Measurements from ENCODE around the gene ABLIM2. TPM values are rescaled to one million over a fixed set of nuclear protein-coding genes. Genes with fewer than 3 reads are reported as not detected.

ABLIM2 gene
- total and polyA plus RNA-seq, 2 of the 4 experiments (the other 2 are of a cell fraction), result under 0.01 to 0.10 TPM

DNA sequence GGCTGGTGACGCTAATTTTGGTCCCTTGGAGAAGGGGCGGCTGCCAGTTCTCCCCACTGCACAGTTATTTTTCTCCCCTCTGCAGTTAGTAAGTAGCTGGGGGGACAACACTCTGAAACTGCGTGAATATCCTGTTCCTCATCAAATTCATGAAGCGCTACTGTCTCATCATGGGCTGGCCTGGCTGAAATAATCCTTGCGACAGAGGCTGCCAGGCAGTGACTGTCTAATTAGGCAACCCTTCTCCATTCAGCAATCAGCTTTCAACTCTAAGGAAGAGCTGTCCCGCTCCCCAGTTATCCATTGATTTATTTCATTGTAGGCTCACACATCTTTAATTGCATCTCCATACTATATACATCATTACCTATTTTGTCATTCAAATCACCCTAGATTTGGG is 48.7 kb upstream of the ABLIM2 start:
- no peak overlapping the region for H3K4ac ChIP-seq (ENCODE audit: low read depth, low read length)
- H2BK120ac ChIP-seq (ENCODE audit: low read depth, low read length), result no peak overlapping the region
- no peak overlapping the region for H2BK20ac ChIP-seq (ENCODE audit: low read depth, low read length)
- intact Hi-C loops (cut with micrococcal nuclease) (no loop called here), in situ Hi-C loops (cut with MboI; ENCODE audit: low sequenced_read_pairs) (loop anchor here (25.0 kb wide), 1 partner anchor 405 kb away; no protein-coding TSS in a partner anchor), dilution Hi-C loops (cut with HindIII; ENCODE audit: low sequenced_read_pairs, unreplicated experiment) (no loop called here)
- H2BK5ac ChIP-seq (ENCODE audit: low read depth, low read length, poor library complexity, severe bottlenecking), result no peak overlapping the region
- H3K9ac ChIP-seq (ENCODE audit: low read depth, low read length), result no peak overlapping the region
- H2AK9ac ChIP-seq (replicated peaks; ENCODE audit: low read depth, low read length, poor library complexity), result no peak overlapping the region
- H2AK5ac ChIP-seq (ENCODE audit: low read depth, low read length), result no peak overlapping the region
- H3K4me1 ChIP-seq (ENCODE audit: control insufficient read depth, insufficient read depth, low read length), result peaks cover 3% of the 10 kb centered on the region; the same call in 1 of the 2 replicates
- ATAC-seq (ENCODE audit: low read depth) (no peak), DNase-seq (no peak)
- H4K8ac ChIP-seq (ENCODE audit: low read depth in 2 of 2, low read length in 2 of 2), result no peak overlapping the region
- 88% methylated on average over 1 of the region's 6 CpGs; no CpG with 5 or more reads in 1 of the 2 experiments for WGBS, 2 experiments (ENCODE audit: extremely low coverage in 2 of 2, insufficient read length in 1 of 2)
- no TSS peak for BruUV-seq (replicated peaks)
- no peak overlapping the region for H3K4me2 ChIP-seq (ENCODE audit: low read depth, low read length)
- no peak for TF ChIP-seq NFE2L2 (IDR thresholded peaks at IDR 0.05; ENCODE audit: low read depth, low read length)
- H3K27me3 ChIP-seq (ENCODE audit: control insufficient read depth, insufficient read depth, low read length), result peaks cover 12% of the 10 kb centered on the region
- ChIA-PET POLR2A (ENCODE audit: unreplicated experiment) (no interaction called here), CTCF (interaction anchor here (0.6 kb wide), 1 partner anchor 11 kb away, joined by 4 read pairs; no protein-coding TSS in a partner anchor)
- no peaks in the 10 kb centered on the region for H3K9me1 ChIP-seq (ENCODE audit: insufficient read depth, low read length)
- H2AFZ ChIP-seq (replicated peaks; ENCODE audit: low read length, poor library complexity), result no peak overlapping the region
- H3K79me1 ChIP-seq (ENCODE audit: low read depth in 1 of 2, low read length in 2 of 2), result no peaks in the 10 kb centered on the region
- no peak overlapping the region for H3K14ac ChIP-seq (replicated peaks; ENCODE audit: low read depth, low read length)
- no peak overlapping the region for H2BK15ac ChIP-seq (ENCODE audit: low read depth, low read length)
- no peak overlapping the region for H3K23ac ChIP-seq (ENCODE audit: low read depth, low read length)
- H3K27ac ChIP-seq (ENCODE audit: insufficient read depth, low read length), result no peak overlapping the region
- no peak overlapping the region for H3K56ac ChIP-seq (ENCODE audit: extremely low read depth, insufficient read depth, low read length)
- H3K36me3 ChIP-seq (ENCODE audit: control insufficient read depth, insufficient read depth, low read length), result no peaks in the 10 kb centered on the region
- no peak overlapping the region for H4K5ac ChIP-seq (ENCODE audit: low read depth, low read length)
- H3K4me3 ChIP-seq (ENCODE audit: insufficient read depth, low read depth, low read length), result no peak overlapping the region
- H4K91ac ChIP-seq (ENCODE audit: insufficient read depth, low read depth, low read length), result no peak overlapping the region
- H3K18ac ChIP-seq (ENCODE audit: low read depth, low read length), result no peak overlapping the region
- no peaks in the 10 kb centered on the region for H3K9me3 ChIP-seq (ENCODE audit: control insufficient read depth, insufficient read depth, low read length)
- no peaks in the 10 kb centered on the region for H4K20me1 ChIP-seq (ENCODE audit: insufficient read depth, low read length)
